ENCODE results near the gene NPHP3.

- TF ChIP-seq CTCF (IDR thresholded peaks at IDR 0.05) (peak; percentile 81), EZH2 (IDR thresholded peaks at IDR 0.05; ENCODE audit: borderline replicate concordance, insufficient read depth, low read depth, low read length, poor library complexity, severe bottlenecking) (no peak)
Observed at GRCh38 chr3:132726341-132726823, 4.2 kb upstream of the NPHP3 start.

All from B cell (primary cell).